ENCODE data around the gene CEACAM16.

CEACAM16 gene

DNA sequence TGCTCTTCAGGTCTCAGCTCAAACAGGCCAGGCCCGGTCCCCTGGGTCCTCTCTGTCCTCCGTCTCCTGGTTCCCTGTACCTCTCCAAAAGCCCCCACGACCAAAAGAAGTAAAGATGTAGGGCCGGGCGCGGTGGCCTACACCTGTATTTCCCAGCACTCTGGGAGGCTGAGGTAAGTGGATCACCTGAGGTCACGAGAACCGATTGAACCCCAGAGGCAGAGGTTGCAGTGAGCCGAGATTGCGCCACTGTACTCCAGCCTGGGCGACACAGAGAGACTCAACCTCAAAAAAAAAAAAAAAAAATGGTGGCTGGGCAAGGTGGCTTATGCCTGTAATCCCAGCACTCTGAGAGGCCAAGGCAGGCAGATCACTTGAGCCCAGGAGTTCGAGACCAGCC, 27.5 kb downstream of the CEACAM16 start:
- no peak for DNase-seq

DNA sequence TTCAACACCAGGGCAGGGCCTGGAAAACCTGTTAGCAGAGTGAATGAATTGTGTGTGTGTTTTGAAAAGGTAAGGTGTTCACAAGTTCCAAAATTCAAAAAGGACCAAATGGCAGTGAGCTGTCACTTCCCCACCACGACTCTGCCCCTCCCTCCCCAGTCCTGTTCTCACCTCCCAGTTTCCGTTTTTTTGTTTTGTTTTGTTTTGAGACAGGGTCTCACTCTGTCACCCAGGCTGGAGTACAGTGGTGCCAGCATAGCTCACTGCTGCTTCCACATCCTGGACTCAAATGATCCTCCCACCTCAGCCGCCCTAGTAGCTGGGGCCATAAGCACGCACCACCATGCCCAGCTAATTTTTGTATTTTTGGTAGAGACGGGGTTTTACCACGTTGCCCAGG, 29.2 kb downstream of the CEACAM16 start:
- DNase-seq, result no peak

DNA sequence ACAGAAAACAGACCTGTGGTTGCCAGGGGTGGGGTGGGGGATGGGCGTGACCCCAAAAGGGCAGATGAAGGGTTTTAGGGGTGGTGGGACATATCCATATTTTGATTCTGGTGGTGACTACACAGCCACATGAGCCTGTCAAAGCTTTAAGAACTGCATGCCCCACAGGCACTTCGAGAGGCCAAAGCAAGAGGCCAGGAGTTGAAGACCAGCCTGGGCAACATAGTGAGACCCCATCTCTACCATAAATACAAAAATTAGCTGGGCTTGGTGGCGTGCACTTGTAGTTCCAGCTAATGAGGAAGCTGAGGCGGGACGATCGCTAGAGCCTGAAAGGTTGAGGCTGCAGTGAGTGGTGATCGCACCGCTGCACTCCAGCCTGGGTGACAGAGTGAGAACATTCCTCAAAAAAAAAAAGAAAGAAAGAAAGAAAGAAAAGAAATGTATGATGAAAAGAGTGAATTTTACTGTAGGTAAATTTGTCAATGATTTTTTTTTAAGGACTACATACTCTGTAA, 30.6 kb downstream of the CEACAM16 start:
- no peak for DNase-seq

DNA sequence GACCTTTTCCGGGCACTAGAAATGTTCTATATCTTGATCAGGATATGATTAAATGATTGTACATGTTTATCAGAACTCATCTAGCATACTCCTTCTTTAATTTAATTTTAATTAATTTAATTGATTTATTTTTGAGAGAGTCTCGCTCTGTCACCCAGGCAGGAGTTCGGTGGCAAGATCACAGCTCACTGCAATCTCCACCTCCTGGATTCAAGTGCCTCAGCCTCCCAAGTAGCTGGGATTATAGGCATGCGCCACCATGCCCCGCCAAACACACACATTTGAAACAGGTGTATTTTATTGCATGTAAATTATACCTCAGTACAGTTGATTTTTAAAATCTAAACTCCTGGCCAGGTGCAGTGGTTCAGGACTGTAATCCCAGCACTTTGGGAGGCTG, 32.1 kb downstream of the CEACAM16 start:
- no peak for DNase-seq

DNA sequence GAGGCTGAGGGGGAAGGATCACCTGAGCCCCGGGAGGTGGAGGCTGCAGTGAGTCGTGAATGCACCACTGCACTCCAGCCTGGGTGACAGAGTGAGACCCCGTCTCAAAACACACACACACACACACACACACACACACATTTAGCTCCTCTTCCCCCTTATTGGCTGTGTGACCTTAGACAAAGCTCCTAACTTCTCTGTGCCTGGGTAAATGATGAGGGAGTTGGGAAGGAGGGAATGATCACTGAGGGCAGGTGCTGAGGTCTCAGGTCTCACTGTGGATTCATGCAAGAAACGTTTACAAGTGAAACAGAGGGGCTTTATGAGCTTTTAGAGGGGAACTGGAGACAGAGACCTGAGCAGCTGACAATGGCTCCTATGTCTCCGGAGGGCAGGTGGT, 32.7 kb downstream of the CEACAM16 start:
- no peak for DNase-seq

DNA sequence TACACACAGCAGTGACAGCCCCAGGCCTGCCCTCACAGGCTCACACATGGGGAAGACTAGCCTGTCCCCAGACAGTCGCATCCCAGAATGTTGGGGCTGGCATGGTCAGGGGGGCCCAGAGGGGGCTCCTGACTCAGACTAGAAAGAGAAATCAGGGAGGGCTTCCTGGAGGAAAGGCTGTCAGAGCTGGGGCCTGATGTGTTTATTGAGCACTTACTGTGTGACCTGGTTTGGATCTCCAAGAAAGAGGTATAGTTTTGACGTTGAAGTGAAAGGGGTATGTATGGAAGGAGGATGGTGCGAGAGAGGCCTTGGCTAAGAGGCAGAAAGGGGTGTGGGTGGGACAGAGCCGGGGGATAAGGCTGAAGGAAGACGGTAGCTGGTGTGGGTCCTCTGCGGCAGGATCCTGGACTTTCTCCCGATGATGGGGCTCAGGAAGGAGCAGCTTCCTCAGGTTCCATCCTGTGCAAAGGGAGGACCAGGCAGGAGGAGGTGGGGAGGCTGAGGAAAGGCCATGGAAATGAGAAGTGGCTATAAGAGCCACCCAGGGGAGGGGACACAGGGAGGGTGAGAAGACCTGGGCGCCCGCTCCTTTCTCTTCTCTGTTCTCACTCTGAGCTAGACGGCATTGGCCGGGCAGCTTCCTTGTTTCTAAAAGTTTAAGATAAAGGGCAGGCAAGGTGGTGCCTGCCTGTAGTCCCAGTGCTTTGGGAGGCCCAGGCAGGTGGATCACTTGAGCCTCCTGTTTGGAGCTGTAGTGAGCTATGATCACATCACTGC, 33.5 kb downstream of the CEACAM16 start:
- no peak for DNase-seq

DNA sequence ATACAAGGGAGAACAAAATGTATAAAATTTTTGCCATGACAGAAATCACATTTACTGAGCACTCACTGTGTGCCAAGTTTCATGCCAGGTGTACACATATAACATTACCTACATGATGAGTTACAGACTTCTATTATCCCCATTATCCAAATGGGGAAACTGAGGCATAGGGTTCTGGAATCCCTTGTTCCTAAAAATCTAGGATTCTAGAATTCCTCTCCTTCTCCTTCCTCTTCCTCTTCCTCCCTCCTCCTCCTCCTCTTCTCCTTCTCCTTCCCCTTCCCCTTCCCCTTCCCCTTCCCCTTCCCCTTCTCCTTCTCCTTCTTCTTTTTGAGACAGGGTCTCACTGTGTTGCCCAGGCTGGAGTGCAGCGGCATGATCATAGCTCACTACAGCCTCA, 35.4 kb downstream of the CEACAM16 start:
- no peak for DNase-seq

DNA sequence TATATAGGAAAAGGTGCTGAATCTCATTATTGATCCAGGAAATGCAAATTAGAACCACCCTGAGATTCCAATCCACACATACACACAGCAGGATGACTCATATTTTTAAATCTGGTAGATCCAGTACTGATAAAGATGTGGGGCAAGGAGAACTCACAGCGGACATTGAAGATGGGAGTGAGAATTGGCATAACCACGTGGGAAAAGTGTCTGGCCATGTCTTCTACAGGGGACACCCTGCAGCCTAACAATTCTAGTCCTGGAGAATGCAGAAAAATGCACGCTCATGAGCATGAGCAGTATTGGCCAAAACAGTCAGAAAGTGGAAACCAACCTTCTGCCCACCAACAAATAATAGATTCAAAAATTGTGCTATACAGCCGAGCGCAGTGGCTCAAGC, 36.1 kb downstream of the CEACAM16 start:
- DNase-seq, result no peak

DNA sequence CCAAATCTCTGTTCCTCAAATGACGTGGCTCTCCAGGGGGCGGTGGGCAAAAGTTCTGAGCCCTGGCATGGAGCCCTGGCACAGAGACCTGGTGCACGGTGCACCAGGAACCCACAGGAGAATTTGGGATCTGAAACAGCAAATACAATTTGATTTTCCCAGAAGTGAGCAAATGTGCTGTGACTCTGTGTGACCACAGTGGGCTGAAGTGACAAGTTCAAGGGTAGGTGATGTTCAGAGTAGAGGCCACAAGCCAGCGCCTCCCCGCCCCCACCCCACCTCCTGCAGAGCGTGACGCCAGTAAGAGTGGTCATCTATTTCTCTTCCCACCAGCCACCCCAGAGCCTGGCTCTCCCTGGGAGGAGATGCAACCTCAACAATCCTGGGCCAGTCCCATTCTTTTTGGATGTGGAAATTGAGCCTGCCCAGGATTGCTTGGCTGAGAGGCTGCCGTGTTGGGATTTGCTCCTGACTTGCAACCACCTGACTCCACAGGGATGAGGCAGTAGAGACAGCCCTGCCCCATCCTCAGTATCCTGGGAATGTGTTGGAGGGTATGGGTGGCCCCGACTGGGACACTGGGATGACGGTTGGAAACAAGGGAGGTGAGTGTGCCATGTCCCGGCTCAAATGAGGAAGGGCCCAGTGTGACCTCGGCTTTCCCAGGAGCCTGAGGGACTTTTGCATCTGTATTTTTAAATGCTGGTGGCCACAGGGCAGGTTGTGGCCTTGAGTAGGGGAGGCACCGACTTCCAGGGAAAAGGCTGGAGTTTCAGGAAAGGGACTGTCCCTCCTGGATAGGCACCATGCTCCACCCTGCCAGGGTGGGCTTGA, 38.5 kb downstream of the CEACAM16 start:
- peak; percentile 49 for DNase-seq

DNA sequence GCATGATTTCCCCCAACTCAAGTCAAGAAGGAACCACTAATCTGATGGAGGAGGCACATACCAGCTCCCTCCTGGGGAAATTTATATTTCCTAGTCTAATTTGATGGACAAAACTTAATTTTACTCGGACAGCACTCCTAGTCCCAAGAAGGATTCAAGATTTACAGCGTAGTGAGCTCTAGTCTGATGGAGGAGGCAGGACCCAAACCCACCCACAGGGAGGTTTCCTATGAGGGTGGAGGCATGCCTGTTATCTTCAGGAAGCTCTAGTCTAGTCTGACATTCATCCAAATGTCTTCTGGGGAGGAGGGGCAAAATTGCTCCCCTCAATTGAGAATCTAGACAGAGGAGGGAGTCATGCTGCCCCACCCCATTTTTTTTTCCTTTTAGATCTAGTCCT, 39.2 kb downstream of the CEACAM16 start:
- DNase-seq, result no peak

DNA sequence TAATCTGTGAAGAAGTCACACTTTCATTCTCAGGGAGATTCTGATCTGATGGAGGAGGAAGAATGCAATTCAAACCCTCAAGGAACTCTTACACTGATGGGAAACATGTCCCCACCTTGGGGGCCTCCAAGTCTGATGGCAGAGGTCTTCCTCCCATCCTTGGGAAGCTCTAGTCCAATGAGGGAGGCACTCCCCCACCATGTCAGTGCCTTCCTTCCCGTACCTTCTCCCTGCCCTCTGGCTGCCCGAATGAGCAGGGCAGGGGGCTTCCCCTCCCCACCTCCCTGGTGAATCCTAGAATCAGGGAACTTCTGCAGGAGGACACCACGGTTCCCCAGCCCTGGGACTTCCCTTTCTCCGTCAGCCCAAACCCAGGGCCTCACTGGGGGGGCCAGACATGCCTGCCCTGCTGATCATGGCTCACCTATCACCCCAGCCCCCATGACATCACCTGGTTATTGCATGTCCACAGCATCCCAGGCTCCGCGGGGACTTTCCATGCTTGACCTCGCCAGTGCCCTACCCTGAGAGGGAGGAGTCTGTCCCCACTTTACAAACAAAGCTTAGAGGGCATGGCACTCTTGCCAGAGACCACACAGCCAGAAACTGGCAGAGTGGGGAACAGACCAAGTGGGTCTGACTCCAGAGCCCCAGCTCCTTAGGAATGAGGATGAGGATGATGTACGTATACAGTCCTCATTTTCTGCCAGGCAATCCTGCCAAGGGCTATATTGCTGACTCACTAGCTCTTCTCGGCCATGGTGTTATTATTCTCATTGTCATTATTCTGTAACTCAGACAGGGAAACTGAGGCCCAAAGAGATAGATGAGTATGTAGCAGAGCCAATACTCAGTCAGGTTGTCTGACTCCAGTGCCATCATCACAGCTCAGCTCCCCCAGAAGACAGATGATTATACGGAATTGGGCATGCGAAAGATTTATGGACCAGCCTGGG, 39.9 kb downstream of the CEACAM16 start:
- no peak for DNase-seq

DNA sequence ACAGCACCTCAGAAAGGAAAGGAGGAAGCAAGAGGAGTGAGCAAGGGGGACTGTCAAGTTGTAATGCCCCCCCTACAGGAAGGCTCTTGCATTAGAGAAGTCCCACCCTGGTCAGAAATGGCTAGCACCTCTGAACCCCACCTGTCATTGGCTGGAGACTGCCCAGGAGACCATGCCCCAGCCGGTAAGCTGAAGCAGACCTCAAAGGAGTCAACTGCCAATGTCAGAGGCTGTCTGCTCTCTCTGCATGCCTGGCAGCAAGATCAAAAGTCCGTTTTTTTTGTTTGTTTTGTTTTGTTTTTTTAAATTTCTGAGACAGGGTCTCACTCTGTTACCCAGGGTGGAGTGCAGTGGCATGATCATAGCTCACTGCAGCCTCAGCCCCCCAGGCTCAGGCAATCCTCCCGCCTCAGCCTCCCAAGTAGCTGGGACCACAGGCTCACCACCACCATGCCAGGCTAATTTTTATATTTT, 41.4 kb downstream of the CEACAM16 start:
- DNase-seq, result no peak

DNA sequence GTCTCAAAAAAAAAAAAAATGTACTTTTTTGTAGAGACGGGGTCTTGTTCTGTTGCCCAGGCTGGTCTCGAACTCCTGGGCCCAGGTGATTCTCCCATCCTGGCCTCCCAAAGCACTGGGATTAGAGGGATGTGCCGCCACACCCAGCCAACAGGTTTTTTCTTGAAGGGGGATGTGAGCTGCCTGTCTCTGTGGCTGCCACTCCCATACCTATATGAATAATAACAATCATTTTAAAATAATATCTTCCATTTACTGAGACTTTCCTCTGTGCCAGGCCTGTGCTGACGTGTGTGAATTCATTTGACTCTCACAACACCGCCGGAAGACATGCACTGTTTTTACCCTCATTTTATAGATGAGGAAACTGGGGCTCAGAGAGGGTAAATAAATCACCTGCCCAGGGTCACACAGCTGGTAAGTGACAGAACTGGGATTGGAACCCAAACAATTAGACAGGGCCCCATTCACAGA, 42.3 kb downstream of the CEACAM16 start:
- DNase-seq, result no peak

DNA sequence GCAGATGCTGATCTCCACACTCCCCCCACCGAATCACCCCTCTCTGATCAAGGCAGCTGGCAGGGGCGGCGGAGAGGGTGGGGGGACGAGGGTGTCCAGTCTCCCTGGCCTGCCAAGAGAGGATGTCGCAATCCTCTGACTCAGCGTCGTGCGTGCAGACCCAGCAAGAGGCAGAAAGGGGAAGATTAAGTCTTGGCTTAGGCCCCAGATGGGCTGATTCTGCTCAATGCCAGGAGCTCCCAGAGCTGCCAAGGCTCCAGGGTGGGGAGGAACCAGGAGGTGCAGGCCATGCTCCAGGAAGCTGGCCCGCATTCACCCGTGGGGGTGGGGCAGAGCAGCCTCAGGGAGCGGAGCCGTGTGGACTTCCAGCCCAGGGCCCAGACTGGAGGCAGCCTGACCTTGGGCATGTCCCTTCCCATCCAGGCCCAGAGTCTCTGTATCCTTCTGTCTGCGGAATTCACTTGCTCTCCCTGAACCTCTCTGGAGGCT, 42.9 kb downstream of the CEACAM16 start:
- DNase-seq, result peak; percentile 80

DNA sequence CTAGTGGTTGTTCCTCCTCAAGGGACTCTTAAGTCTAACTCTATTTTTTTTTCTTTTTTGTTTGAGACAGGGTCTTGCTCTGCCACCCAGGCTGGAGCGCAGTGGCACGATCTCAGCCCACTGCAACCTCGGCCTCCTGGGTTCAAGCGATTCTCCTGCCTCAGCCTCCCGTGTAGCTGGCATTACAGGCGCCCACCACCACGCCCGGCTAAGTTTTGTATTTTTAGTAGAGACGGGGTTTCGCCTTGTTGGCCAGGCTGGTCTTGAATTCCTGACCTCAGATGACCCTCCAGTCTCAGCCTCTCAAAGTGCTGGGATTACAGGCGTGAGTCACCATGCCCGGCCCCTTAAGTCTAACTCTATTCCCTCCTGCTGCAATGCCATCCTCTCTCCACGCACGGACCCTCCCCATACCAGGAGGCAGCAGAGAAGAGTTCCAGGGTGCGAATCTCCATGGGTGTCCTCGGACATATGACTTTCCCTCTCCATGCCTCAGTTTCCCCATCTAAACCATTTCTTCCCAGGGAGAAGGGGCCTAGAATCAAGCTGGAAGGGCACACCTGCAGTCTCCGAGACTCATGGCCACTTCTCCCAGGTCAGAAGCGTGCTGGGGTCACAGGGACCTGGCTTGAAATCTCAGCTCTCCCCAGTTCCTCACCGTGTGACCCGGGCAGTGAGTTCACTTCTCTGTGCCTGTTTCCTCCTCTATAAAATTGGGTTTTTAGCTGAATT, 43.5 kb downstream of the CEACAM16 start:
- no peak for DNase-seq

DNA sequence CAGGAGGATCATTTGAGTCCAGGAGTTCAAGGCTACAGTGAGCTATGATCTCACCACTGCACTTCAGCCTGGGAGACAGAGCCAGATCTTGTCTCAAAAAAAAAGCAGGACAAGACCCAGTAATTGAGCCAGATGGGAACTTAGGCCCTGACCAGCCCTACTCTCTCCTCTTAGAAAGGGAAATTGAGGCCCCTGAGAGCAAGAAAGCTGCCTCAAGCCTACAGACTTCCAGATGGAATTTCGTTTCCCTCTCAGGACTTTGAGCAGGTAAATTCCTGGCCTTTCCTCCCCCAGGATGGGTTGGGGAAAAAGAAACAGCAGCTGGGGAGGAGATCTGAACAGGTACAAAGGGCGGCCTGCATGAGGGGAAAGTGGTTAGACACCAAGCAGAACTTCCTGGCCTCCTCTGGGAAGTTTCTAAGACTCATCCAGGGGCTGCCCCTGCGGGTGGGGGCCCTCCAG, 46.0 kb downstream of the CEACAM16 start:
- no peak for DNase-seq

DNA sequence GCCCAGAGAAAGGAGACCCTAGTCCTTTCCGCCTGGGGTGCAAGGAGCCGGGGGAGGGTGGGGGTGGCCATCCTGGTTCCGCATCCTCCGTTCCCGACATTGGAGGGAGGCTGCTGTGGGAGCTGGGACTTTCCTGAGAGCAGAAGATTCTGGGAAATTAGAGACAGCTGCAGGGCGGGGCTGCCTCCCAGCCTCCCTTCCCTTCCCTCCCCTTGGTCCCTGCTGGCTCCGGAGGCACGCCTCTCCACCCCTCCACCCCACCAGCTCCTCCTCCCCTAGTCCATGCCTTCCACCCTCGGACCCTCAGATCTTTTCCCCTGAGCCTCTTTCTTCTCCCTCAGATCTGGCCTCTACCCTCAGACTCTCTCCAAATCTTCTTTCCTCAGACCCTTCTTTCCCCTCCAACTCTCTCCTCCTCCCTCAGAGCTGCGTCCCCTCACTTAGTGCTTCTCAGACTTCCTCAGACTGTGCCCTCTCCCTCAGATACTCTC, 46.4 kb downstream of the CEACAM16 start:
- DNase-seq, result no peak

DNA sequence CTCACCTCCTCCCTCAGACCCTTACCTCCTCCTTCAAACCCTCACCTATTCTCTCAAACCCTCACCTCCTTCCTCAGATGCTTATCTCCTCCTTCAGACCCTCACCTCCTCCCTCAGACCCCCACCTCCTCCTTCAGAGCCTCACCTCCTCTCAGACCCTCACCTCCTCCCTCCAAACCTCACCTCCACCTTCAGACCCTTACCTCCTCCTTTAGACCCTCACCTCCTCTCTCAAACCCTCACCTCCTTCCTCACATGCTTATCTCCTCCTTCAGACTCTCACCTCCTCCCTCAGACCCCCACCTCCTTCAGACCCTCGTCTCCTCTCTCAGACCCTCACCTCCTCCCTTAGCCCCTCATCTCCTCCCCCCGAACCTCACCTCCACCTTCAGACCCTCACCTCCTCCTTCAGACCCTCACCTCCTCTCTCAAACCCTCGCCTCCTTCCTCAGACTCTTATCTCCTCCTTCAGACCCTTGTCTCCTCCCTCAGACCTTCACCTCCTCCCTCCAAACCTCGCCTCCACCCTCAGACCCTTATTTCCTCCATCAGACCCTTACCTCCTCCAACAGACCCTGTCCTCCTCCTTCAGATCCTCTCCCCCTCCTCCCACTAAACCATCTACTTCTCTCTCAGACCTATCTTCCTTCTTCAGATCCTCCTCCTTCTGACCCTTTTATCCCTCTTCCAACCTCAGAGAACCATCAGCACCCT, 47.1 kb downstream of the CEACAM16 start:
- no peak for DNase-seq

DNA sequence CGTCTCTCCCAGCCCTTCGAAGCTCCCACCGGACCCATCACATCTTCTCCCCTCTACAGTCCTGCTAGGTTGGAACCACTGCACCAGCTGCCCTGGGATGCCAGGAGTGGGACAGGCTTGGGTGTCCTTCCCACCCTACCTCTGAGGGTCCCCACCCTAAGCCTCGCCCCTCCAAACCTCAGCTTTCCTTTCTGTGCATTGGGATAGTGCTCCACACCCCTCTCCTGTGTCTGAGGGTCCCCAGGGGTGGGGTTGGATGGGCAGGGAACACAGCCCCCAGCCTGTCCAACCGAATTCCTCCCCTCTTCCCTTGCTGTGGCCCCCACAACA, 47.6 kb downstream of the CEACAM16 start:
- no peak for DNase-seq

DNA sequence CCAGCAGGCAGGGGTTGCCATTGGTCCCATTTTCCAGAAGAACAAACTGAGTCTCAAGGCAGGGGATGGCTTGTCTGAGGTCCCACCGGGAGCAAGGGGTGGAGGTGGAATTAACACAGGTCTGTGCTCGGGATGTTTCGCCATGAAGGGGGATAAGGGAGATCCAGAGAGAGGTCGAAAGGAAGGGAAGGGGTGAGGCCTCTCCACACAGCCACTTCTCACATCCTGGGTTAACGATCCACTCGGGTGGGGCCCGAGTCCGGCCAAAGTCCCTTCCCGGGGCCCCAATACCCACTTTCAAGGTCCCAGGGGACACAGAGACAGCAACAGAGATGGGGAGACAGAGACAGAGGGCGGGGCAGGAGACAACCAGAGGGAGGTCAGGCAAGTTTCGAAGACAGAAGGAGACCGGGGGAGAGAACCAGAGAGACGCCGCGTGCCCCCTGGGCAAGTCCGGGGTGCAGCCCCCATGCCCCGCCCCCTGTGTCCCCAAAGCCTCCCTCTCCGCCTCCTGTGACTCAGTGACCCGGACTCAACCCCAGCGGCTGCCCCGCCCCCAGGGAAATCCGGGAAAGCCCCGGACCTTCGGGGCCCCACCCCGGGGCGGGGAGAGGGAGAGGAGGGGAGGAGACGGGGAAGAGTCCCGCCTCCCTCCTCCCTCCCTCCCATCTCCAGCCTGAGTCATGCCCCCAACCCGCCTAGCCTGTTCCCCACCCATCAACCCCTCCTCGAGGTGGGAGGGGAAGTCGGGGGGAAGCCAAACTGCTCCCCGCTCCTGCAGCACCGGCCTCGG, 48.2 kb downstream of the CEACAM16 start:
- DNase-seq, result peak; percentile 83

Data from GOT3 (cell line).